Nephron (organoid): ENCODE measurements around the gene OR5M8.

ENCODE experiments used
- H3K27ac Mint-ChIP-seq, 3 experiments: 2 replicates each; pipeline ENCODE4 v1.8.0; 2020; ENCODE audit warnings: mixed read lengths in 3 of 3, mild to moderate bottlenecking in 2 of 3, moderate library complexity in 1 of 3
- H3K27me3 Mint-ChIP-seq: 2 replicates; pipeline ENCODE4 v1.8.0; 2021; ENCODE audit warnings: low read depth, mild to moderate bottlenecking, moderate library complexity, mixed read lengths
- H3K36me3 Mint-ChIP-seq: 2 replicates; pipeline ENCODE4 v1.8.0; 2020; ENCODE audit warnings: low read depth, mixed read lengths
- H3K4me1 Mint-ChIP-seq: 2 replicates; pipeline ENCODE4 v1.8.0; 2020; ENCODE audit warnings: mixed read lengths
- H3K4me3 Mint-ChIP-seq, 3 experiments: 2 replicates each; pipeline ENCODE4 v1.8.0; 2020; ENCODE audit warnings: mild to moderate bottlenecking in 3 of 3, mixed read lengths in 3 of 3, moderate library complexity in 2 of 3
- H3K9me3 Mint-ChIP-seq: 2 replicates; pipeline ENCODE4 v1.8.0; 2020; ENCODE audit warnings: mixed read lengths
- CTCF ChIP-seq, 3 experiments: fragments of 200-600 bp; sonication (generic); IDR thresholded peaks; one replicate each; pipeline ENCODE4 v1.5.0; 2021; ENCODE audit warnings: antibody characterized with exemption in 3 of 3; ENCODE audit not compliant: unreplicated experiment in 3 of 3

Gene OR5M8

GRCh38 chr11:56491270-56491669 is at the start of gene OR5M8:
TSS of gene OR5M8 (minus strand) at chr11:56491370. CDS start at chr11:56491370, 0 bp downstream.
- Mint-ChIP-seq H3K4me3 (no peak within 1 kb of the TSS), H3K27ac (no peak within 1 kb of the TSS), H3K4me1 (no peaks in the 10 kb centered on the region), H3K27me3 (no peaks in the 10 kb centered on the region), H3K9me3 (no peaks in the 10 kb centered on the region), H3K36me3 (no peaks in the 10 kb centered on the region)
- no peak for TF ChIP-seq CTCF (IDR thresholded peaks at IDR 0.05; ENCODE audit: unreplicated experiment in 3 of 3)

DNA sequence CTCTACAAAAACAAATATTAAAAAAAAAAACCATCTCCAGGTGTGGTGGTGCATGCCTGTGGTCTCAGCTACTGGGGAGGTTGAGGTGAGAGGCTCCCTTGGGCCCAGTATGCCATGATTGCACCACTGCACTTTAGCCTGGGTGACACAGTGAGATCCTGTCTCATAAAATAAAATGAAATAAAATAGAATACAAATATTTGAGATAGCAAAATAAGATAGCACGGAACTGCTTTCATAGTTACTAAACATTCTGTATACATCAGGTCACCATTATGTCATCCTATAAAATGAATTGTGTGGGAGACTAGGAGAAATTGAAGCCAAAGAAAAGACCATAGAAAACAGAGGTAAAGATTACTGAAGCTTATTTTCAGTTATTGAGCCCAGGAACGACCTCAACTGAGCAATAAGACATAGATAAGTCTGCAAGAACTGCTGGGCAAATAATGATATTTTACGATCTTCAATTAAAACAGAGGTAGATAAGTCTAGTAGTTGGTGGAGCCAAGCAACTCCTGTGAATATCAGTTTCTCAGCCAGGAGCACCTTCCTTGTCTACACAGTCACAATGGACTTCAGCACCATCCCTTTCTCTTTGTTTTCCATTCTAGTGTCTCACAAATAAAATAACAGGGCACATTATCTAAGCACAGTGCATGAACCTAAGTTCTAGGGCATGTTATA is 42.0 kb upstream of the OR5M8 start:
- no peaks in the 10 kb centered on the region for H3K9me3 Mint-ChIP-seq

GRCh38 chr11:56531856-56532255 is 40.7 kb upstream of the OR5M8 start:
- TF ChIP-seq CTCF (IDR thresholded peaks at IDR 0.05; ENCODE audit: unreplicated experiment in 3 of 3): no peak
- Mint-ChIP-seq H3K27ac (peak overlapping the region; percentile 62 to 72 (median 69)), H3K4me3 (no peak overlapping the region), H3K9me3 (no peaks in the 10 kb centered on the region), H3K27me3 (no peaks in the 10 kb centered on the region), H3K4me1 (no peaks in the 10 kb centered on the region), H3K36me3 (no peaks in the 10 kb centered on the region)

More for the DNA sequence above, 42.0 kb upstream of the OR5M8 start:
- Mint-ChIP-seq H3K27me3 (no peaks in the 10 kb centered on the region), H3K27ac (peak overlapping the region in 2 of 3 experiments; percentile 28 to 39), H3K4me3 (no peak overlapping the region), H3K4me1 (no peaks in the 10 kb centered on the region), H3K36me3 (no peaks in the 10 kb centered on the region)
- TF ChIP-seq CTCF (IDR thresholded peaks at IDR 0.05; ENCODE audit: unreplicated experiment in 3 of 3): no peak

DNA sequence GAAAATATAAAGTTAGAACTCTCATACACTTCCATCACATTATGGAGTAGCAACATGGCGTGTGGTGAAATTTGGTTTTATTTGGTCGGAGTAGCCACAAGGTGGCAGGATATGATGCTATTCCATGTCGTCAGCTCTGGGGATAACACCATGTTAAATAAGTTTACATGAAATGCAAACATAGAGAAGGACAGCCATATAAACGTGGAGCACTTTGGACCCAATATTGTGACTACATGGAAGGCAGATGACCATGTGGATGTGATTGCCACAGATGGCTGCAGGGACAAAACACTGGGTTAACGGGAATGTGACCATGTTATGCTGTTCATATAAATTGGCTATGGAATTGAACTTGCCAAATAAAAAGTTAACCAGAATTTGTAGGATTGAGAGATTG is 30.8 kb upstream of the OR5M8 start:
- Mint-ChIP-seq H3K36me3 (no peaks in the 10 kb centered on the region), H3K27ac (no peak overlapping the region), H3K27me3 (no peaks in the 10 kb centered on the region), H3K4me1 (no peaks in the 10 kb centered on the region), H3K9me3 (no peaks in the 10 kb centered on the region), H3K4me3 (no peak overlapping the region)
- TF ChIP-seq CTCF (IDR thresholded peaks at IDR 0.05; ENCODE audit: unreplicated experiment in 3 of 3): peak in 1 of 3 experiments; percentile 17

DNA sequence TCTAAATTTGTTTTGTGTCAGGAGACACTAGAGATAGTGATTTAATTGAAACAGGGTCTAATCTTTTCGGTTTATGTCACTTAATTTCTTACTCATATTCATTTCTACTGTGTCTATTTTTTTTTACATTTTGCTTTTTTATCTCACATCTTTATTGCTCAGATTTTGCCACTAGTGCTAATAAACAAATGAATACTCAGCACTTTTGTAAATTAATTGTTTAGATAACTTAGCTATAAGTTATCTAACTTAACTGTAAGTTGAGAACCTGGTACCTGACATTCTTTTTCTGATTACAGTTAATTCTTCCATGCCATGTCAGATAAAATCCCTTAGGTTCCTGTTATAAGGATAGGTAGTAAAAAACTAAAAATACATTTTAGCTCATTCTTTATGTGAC is 22.1 kb upstream of the OR5M8 start:
- no peaks in the 10 kb centered on the region for H3K9me3 Mint-ChIP-seq
- peaks cover 3% of the 10 kb centered on the region for H3K27me3 Mint-ChIP-seq
- H3K36me3 Mint-ChIP-seq: no peaks in the 10 kb centered on the region
- H3K27ac Mint-ChIP-seq: no peak overlapping the region
- no peak for TF ChIP-seq CTCF (IDR thresholded peaks at IDR 0.05; ENCODE audit: unreplicated experiment in 3 of 3)
- H3K4me1 Mint-ChIP-seq: no peaks in the 10 kb centered on the region
- H3K4me3 Mint-ChIP-seq: no peak overlapping the region

GRCh38 chr11:56509439-56509838 is 18.3 kb upstream of the OR5M8 start:
- no peaks in the 10 kb centered on the region for H3K36me3 Mint-ChIP-seq
- peaks cover 3% of the 10 kb centered on the region for H3K27me3 Mint-ChIP-seq
- H3K4me1 Mint-ChIP-seq: no peaks in the 10 kb centered on the region
- H3K27ac Mint-ChIP-seq: no peak overlapping the region
- H3K9me3 Mint-ChIP-seq: no peaks in the 10 kb centered on the region
- H3K4me3 Mint-ChIP-seq: no peak overlapping the region
- TF ChIP-seq CTCF (IDR thresholded peaks at IDR 0.05; ENCODE audit: unreplicated experiment in 3 of 3): no peak
